Measurements from ENCODE around the gene VPREB3.
"Not testable (repeated sequence)": the region's sequence is repeated elsewhere in the genome, so short reads cannot be mapped to it uniquely, and the experiment has no call there.

VPREB3 gene

GRCh38 chr22:23763954-23764353 is 9.7 kb upstream of the VPREB3 start:
- DNase-seq, result no peak

GRCh38 chr22:23763579-23763945 is 9.3 kb upstream of the VPREB3 start:
- DNase-seq, result no peak

- DNase-seq, result peak; percentile 78
Observed at GRCh38 chr22:23762842-23763578, 8.8 kb upstream of the VPREB3 start, which contains the start of gene C22orf15. Gene C22orf15, plus strand, starts transcription at chr22:23762990. Its CDS starts 317 bp downstream, at chr22:23763307.

DNA sequence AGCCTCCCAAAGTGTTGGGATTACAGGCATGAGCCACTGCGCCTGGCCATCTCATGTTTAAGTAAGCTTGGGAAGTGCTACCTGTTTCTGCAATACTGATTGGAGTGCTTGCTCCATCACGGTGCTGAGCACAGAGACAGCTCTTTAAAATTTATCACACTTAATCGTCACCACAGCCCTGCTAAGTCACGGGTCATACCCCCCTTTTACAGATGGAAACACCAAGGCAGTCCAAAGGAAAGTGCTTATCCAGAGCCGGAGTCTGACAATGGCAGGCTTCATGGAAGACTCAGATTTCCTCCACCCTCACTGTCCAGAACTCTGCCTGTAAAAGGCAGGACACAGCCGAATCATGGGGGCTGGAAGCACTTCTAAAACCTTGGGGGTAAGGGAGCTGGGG is 5.8 kb upstream of the VPREB3 start:
- DNase-seq, result no peak

- DNase-seq, result no peak
Observed at GRCh38 chr22:23759566-23759965, 5.3 kb upstream of the VPREB3 start.

GRCh38 chr22:23756891-23757290 is 2.7 kb upstream of the VPREB3 start:
- no peak for DNase-seq

DNA sequence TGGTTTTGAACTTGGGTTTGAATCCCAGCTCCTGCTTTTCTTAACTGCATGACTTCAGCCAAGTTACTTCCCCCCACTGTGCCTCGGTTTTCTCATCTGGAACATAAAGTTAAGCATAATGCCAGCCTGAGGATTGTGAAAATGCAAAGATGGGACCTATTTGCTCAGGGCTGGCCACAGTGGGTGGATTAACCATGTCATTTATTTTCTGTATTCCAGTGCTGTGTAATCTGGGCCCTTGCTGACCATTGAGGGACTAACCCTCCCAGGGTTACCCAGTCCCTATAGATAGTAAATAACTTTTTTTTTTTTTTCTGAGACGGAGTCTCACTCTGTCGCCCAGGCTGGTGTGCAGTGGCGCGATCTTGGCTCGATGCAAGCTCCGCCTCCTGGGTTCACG is 1.5 kb upstream of the VPREB3 start:
- no peak for DNase-seq

- no peak for DNase-seq
Observed at GRCh38 chr22:23754980-23755636, 883 bp upstream of the VPREB3 start.

GRCh38 chr22:23753385-23753784 is 840 bp downstream of the VPREB3 start:
- DNase-seq, result no peak

- no peak for DNase-seq
Observed at GRCh38 chr22:23752750-23753149, 1.5 kb downstream of the VPREB3 start.

DNA sequence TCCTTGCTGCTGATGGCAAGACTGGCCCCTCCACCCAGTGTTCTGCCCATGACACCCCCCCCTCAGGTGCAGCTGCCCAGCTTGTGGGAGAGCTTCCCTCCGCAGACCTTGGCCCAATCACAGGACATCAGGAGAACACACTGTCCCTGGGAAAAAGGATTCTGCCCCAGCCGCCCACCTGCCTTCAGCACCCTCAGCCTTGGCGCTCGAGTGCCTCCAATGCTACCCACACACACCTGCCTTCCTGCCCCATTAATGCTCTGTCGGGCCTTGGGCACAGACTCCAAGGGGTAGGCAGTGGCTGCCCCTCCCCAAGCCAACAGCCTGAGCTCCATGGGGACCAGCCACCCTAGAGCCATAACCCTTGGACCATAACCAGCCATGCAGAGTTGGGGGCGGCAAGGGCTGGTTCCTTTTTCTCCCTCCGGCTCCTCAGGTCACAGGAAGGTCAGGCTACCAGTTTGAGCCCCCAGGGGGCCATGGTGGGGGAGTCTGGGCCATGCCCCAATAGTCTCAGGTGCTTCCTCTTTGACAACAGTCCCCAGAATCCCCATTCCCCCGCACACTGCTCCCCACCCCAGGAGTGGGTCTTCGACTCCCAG is 2.0 kb downstream of the VPREB3 start:
- DNase-seq, result no peak

GRCh38 chr22:23751441-23751996 is 2.7 kb downstream of the VPREB3 start:
- peak; percentile 47 for DNase-seq

DNA sequence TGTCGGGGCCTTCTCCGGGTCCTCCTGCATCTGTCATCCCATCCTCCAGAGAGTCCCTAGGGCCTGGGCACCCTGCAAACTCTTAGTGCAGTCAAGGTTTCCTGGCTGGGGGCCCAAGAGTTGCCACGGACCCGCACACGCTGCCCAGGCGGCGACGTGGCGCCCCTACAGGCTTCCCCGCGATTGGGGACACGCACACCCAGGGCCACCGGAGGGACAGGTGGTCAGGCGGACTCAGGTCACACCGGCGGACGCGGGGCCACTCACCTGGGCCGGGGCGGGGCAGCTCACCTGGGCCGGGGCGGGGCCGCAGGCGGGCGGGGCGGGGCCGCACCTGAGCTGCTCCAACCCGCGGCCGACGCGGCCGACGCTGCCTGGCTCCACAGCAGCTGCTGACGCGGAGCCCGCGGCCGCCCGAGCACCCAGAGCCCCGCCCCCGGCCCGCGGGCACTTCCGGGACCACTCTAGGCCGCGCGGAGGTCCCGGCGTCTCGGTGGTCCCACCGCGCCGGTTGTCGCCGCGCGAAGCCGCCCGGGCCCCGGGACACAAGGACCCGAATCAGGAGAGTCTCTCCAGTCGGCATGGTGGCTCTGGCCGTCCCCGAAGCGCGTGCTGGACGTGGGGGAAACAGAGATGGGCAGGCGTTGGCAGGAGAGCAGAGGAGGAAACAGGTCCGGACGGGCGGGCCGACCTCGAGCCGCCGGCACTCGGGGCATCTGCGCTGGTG is 3.3 kb downstream of the VPREB3 start, which contains the start of gene ZNF70:
ZNF70 (minus strand) TSS at position 399 of the 727 bp plus-strand sequence. CDS start 5,972 bp downstream, outside the sequence.
- DNase-seq, result peak; percentile 85

GRCh38 chr22:23750367-23750713 is 3.9 kb downstream of the VPREB3 start:
- no peak for DNase-seq

DNA sequence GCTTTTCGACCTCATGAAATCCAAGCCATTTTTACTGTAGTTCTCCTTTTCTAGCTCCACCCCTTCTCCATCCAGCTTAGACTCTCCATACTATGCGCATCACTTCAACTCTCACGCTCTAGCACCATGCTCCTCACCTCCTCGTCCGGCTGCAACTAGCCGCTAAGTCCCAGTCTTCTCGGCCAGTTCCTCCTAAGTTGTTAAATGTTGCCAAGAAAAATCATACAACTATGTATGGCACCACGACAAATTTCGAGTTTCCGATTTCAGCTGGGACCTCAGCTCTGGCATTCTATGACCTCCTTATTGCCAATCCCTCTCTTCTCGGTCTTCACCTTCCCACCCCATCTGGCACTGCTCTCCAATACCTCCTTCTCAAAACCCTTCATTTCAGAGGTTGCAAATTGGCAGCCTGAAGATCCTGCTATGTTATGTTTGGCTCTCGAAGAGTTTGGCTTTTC is 4.4 kb downstream of the VPREB3 start:
- DNase-seq, result no peak

DNA sequence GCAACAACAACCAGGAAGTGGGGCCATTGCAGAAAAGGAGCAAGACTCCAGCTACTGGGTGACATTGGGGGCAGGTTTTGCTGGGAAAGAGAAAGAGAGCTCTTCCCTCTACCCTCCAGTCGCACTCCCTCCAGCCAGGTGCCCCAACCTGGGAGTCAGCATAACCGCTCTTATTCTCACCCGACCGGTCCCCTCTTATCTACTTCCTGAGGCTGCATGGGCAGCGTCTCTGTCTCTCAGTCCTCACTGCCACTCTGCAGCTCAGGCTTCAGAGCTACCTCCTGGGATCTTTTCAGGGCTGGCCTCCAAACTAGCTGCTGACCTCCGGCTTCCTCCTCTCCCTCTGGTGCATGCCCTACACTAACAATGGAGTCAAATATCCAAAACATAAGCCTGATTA is 8.4 kb downstream of the VPREB3 start:
- no peak for DNase-seq

GRCh38 chr22:23744485-23744884 is 9.7 kb downstream of the VPREB3 start:
- no peak for DNase-seq

DNA sequence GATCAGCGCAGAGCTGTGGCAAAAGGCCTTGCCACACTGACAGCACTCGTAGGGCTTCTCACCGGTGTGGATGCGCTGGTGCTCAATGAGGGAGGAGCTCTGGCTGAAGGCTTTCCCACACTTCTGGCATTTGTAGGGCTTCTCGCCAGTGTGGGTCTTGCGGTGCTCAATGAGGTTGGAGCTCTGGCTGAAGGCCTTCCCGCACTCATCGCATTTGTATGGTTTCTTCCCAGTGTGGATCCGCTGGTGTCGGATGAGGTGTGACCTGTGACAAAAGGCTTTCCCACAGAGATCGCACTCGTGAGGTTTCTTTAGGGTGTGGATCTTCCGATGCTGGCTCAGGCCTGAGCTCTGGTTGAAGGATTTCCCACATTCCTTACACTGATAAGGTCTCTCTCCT is 10.2 kb downstream of the VPREB3 start:
- DNase-seq, result no peak

GRCh38 chr22:23743303-23743705 is 10.9 kb downstream of the VPREB3 start:
- DNase-seq, result no peak

DNA sequence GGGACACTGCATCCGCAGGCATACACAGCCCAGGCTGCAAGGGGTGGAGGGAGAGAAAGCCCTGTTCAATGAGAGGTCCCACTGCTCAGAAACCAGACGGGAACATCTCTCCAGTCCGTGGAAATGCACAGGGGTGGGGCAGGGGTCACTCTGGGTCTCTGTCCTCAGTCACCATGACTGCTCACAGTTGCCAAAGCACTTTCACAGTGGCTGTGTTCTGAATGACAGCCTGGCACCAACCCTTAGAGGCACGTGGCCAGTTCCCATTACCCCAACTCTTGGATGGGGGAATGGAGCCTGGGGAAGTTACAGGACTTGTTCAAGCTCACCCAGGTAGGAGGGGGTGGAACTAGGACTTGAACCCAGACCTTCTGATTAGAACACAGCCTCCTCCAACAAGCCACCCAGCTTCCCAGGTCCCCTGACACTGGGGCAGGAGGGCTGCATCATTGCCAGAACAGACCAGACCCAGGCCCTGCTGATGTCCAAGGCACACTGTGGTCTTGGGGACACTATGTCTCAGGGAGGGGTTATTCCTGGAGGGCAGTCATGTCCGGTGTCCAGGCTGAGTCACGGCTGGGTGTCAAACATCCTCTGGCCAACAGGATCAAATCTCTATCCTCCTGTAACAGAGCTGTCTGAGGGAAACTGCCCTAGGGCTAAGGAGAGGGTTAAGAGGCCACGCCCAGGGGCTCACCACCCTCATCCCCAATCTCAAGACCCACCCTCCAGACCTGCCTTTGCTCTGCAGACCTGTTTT is 11.5 kb downstream of the VPREB3 start:
- no peak for DNase-seq

- no peak for DNase-seq
Observed at GRCh38 chr22:23737696-23738095, 16.5 kb downstream of the VPREB3 start.

DNA sequence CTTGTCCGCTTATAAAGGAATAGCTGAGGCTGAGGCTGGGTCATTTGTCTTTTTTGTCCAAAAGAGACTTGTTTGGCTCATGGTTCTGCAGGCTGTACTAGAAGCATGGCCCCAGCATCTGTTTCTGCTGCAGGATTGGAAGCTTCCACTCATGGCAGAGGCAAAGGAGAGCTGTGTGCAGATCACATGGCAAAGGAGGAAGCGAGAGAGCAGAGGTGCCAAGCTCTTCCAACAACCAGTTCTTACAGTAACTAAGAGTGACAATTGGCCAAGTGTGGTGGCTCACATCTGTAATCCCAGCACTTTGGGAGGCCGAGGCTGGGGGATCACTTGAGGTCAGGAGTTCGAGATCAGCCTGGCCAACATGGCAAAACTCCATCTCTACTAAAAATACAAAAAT is 26.1 kb downstream of the VPREB3 start:
- DNase-seq, result not testable (repeated sequence)
